T-helper 1 cell treated with Interleukin-12 subunit alpha and Interleukin-12 subunit beta and Interleukin-4 antibody, amounts not matched to agents 30 μg/mL and 1 μg/mL, for 36 hours (primary cell): Measurements from ENCODE around the gene MAP3K1.

ENCODE experiments used
- H3K27ac Mint-ChIP-seq: one replicate; pipeline ENCODE4 v1.8.0; 2021; ENCODE audit warnings: mild to moderate bottlenecking, mixed read lengths
- H3K27me3 Mint-ChIP-seq: one replicate; pipeline ENCODE4 v1.8.0; 2021; ENCODE audit warnings: low read depth, mixed read lengths
- H3K36me3 Mint-ChIP-seq: one replicate; pipeline ENCODE4 v1.8.0; 2021; ENCODE audit warnings: low read depth, mixed read lengths
- H3K4me1 Mint-ChIP-seq: one replicate; pipeline ENCODE4 v1.8.0; 2021; ENCODE audit warnings: low read depth, mixed read lengths
- H3K4me3 Mint-ChIP-seq: one replicate; pipeline ENCODE4 v1.8.0; 2021; ENCODE audit warnings: mild to moderate bottlenecking, moderate library complexity, mixed read lengths
- H3K9me3 Mint-ChIP-seq: one replicate; pipeline ENCODE4 v1.8.0; 2021; ENCODE audit warnings: mixed read lengths

The MAP3K1 gene

DNA sequence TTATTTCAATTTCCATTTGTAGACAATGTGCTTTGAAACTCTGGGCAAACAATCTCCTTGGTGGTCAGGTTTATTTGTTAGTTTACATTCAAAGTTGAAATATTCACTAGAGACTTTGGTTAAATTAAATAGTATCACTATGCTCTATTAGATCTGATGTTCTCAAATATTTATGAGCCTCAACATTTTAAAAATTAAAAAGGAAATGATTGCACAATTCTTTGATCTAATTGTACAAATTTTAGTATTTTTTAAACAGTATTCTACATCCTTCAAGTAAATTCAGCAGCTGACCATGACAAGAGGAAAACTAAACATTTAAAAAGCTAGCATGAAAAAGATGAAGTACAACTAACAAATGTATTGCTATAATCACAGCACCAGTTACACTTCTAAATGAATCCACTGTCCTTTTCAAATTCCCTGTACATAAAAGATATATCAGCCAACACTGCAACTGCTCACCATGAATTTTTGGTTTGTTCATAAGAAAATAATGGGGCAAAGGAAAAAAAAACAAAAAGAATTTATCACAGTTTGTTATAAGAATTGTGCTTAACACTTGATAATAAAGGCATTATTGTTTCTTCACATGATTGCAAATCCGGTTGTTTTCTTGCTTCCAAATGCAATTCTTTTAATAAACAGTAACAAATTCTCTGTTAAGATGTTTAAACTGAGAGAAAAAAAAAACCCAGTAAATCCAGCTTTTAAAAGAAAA, 104.8 kb downstream of the MAP3K1 start:
- Mint-ChIP-seq H3K9me3 (no peaks in the 10 kb centered on the region), H3K27ac (no peak overlapping the region), H3K36me3 (peaks cover 32% of the 10 kb centered on the region), H3K4me1 (peaks cover 10% of the 10 kb centered on the region), H3K27me3 (no peaks in the 10 kb centered on the region), H3K4me3 (no peak overlapping the region)

GRCh38 chr5:56922922-56923321, 107.6 kb downstream of the MAP3K1 start:
- H3K9me3 Mint-ChIP-seq, result no peaks in the 10 kb centered on the region
- no peak overlapping the region for H3K27ac Mint-ChIP-seq
- H3K4me1 Mint-ChIP-seq, result peaks cover 10% of the 10 kb centered on the region
- peaks cover 45% of the 10 kb centered on the region for H3K36me3 Mint-ChIP-seq
- no peaks in the 10 kb centered on the region for H3K27me3 Mint-ChIP-seq
- H3K4me3 Mint-ChIP-seq, result no peak overlapping the region

DNA sequence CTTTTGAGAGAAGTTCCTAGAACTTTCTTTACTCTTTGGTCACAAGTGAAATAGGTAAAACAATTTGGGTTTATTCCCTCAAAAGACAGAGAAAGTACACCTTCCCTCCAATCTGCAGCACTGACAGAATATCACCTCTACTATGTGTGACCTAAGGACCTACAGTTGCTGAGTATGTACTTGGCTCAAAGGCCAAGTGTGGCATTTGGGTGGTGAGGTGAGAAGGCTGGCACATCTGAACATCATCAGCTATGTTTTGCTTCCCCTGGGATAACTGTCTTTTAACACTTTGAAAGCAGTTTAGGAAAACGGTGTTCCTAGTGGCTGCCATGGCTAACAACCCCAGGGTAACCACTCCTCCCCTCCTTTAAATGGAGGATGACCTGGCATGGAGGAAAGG, 119.0 kb downstream of the MAP3K1 start:
- H3K36me3 Mint-ChIP-seq, result peaks cover 40% of the 10 kb centered on the region
- no peak overlapping the region for H3K4me3 Mint-ChIP-seq
- no peaks in the 10 kb centered on the region for H3K4me1 Mint-ChIP-seq
- no peaks in the 10 kb centered on the region for H3K27me3 Mint-ChIP-seq
- H3K9me3 Mint-ChIP-seq, result no peaks in the 10 kb centered on the region
- H3K27ac Mint-ChIP-seq, result no peak overlapping the region

DNA sequence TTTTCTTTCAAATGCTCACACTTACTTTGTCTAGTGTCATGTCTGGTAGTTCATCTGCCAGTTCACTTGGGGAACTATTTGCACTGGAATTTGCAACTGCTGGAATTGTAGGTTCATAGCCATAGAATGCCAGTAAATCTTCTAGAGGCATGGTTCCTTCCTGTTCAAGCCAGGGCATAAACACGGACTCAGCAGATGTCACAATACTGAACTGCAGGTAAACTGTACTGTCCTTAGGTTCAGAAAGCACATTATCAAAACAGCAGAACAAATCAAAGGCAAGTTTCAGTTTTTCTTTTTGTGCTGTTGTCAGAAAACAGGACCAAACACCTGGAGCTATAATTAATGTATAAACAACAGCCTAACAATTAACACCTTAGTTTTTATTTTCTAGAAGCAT, 123.5 kb downstream of the MAP3K1 start:
- Mint-ChIP-seq H3K4me3 (no peak overlapping the region), H3K4me1 (no peaks in the 10 kb centered on the region), H3K27me3 (no peaks in the 10 kb centered on the region), H3K9me3 (no peaks in the 10 kb centered on the region), H3K36me3 (peaks cover 48% of the 10 kb centered on the region), H3K27ac (no peak overlapping the region)

DNA sequence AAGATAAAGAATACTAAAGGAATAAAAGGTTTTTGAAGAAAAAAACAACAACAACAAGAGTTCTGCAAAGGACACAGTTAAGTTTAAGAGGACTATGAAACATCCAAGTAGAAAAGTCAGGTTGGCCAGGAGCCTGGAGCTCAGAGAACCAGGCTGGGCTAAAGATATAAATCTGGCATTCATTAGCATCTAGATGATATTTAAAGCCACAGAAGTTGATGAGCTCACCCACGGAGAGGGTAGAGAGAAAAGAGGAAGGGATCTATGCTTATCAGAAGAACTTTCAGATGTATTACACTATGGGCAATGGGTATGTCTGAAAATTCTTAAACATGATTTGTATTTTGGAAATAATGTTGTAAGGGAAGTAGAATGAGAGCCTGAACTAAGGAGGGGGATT, 126.6 kb downstream of the MAP3K1 start:
- H3K4me3 Mint-ChIP-seq, result no peak overlapping the region
- no peaks in the 10 kb centered on the region for H3K9me3 Mint-ChIP-seq
- no peaks in the 10 kb centered on the region for H3K27me3 Mint-ChIP-seq
- peaks cover 2% of the 10 kb centered on the region for H3K4me1 Mint-ChIP-seq
- peaks cover 47% of the 10 kb centered on the region for H3K36me3 Mint-ChIP-seq
- H3K27ac Mint-ChIP-seq, result no peak overlapping the region
